HepG2 (cell line): ENCODE data around the gene ADAM8. TPM values are rescaled to one million over a fixed set of nuclear protein-coding genes. Genes with fewer than 3 reads are reported as not detected.
"Not testable (repeated sequence)": the region's sequence is repeated elsewhere in the genome, so short reads cannot be mapped to it uniquely, and the experiment has no call there.

Source experiments
- ATAC-seq: fragments of 200-7000 bp; cut with Tn5 transposase; 3 replicates; pipeline ENCODE4 v1.9.1; 2020; ENCODE audit warnings: mild to moderate bottlenecking, moderate library complexity
- BruUV-seq: library from RNA; stranded (reverse); fragments of 400-500 nt; replicated peaks from 2 replicates; lab custom pipeline; 2021; lab: Mats Ljungman, UMichigan
- CTCF ChIA-PET: fragments of 300-600 bp; formaldehyde crosslinking; extraction: SDS; loops from one replicate; lab custom pipeline; 2021; ENCODE audit warnings: low total read pairs, inconsistent platforms, low intra/inter-chr PET ratio; lab: Yijun Ruan, JAX
- POLR2A ChIA-PET: fragments of 350-600 bp; sonication (Branson Sonifier 250); formaldehyde crosslinking; loops from one replicate; lab custom pipeline; 2020; ENCODE audit warnings: antibody characterized with exemption, inconsistent platforms; lab: Yijun Ruan, JAX
- DNase-seq: peaks from one replicate; pipeline ENCODE4 v3.0.0-alpha.2; 2015; ENCODE audit warnings: low spot score
- FAIRE-seq: peaks from 3 replicates; lab custom pipeline; 2011; peaks lifted over from hg19 to GRCh38; lab: Jason Lieb, UNC
- H2AFZ ChIP-seq: one replicate; pipeline ENCODE4 v1.6.1; 2011; ENCODE audit warnings: low read length, inconsistent platforms
- H3K27ac ChIP-seq: fragments of 300-600 bp; 3 replicates; pipeline ENCODE4 v1.8.0; 2011; ENCODE audit warnings: mixed run types, mild to moderate bottlenecking, mixed read lengths, low read length, inconsistent platforms; ENCODE audit not compliant: insufficient read depth; ENCODE audit errors: extremely low read length
- H3K27me3 ChIP-seq, 2 experiments: fragments of 200-600 bp in 1 of 2; 2 replicates in 1 of 2; 3 replicates in 1 of 2; pipeline versions ENCODE4 v1.6.0 to v1.8.0; 2011; ENCODE audit warnings: low read length in 2 of 2, mild to moderate bottlenecking in 2 of 2, moderate library complexity in 2 of 2, inconsistent platforms in 1 of 2; ENCODE audit not compliant: insufficient read depth in 2 of 2, control insufficient read depth in 1 of 2
- H3K36me3 ChIP-seq, 2 experiments: fragments of 200-600 bp in 1 of 2; replicated peaks in 1 of 2; 2 replicates in 1 of 2; 3 replicates in 1 of 2; pipeline versions ENCODE4 v1.5.1 to v1.8.0; 2011; ENCODE audit warnings: low read length in 2 of 2, inconsistent platforms in 1 of 2; ENCODE audit not compliant: insufficient read depth in 2 of 2, control insufficient read depth in 1 of 2
- H3K4me1 ChIP-seq: 2 replicates; pipeline ENCODE4 v1.5.1; 2012; ENCODE audit warnings: low read length, inconsistent platforms; ENCODE audit not compliant: insufficient read depth
- H3K4me2 ChIP-seq: 2 replicates; pipeline ENCODE4 v1.6.0; 2011; ENCODE audit warnings: low read depth, low read length, inconsistent platforms
- H3K4me3 ChIP-seq, 3 experiments: fragments of 200-600 bp in 1 of 3; sonication (generic), shearing (Covaris generic) in 1 of 3; replicated peaks in 1 of 3; 2 replicates each; pipeline ENCODE4 v1.5.1; 2011 to 2016; ENCODE audit warnings: low read length in 3 of 3, inconsistent platforms in 2 of 3, low read depth in 2 of 3, mild to moderate bottlenecking in 2 of 3, control low read depth in 1 of 3, mixed read lengths in 1 of 3; ENCODE audit not compliant: insufficient read depth in 1 of 3
- H3K79me2 ChIP-seq: one replicate; pipeline ENCODE4 v1.6.1; 2011; ENCODE audit warnings: low read length, inconsistent platforms; ENCODE audit not compliant: insufficient read depth
- H3K9ac ChIP-seq: 2 replicates; pipeline ENCODE4 v1.6.0; 2011; ENCODE audit warnings: mild to moderate bottlenecking, low read depth, low read length, inconsistent platforms; ENCODE audit not compliant: insufficient read depth
- H3K9me3 ChIP-seq: 2 replicates; pipeline ENCODE4 v1.5.1; 2012; ENCODE audit warnings: mild to moderate bottlenecking, low read length
- H4K20me1 ChIP-seq: 2 replicates; pipeline ENCODE4 v1.6.0; 2011; ENCODE audit warnings: inconsistent platforms, mild to moderate bottlenecking, low read length, moderate library complexity; ENCODE audit not compliant: insufficient read depth
- KDM3A ChIP-seq: IDR thresholded peaks from 2 replicates; pipeline ENCODE4 v1.6.1; 2018; ENCODE audit warnings: low read depth, missing compliant biosample characterization
- MAFF ChIP-seq: IDR thresholded peaks from 2 replicates; pipeline ENCODE4 v1.6.1; 2011; ENCODE audit warnings: low read depth, low read length, improper control_type of control experiment
- MAFK ChIP-seq, 2 experiments: IDR thresholded peaks in 1 of 2; conservative IDR thresholded peaks in 1 of 2; 2 replicates each; pipeline ENCODE4 v1.6.1; 2011; ENCODE audit warnings: improper control_type of control experiment in 2 of 2, low read length in 2 of 2
- MED1 ChIP-seq: sonication (generic); formaldehyde crosslinking; IDR thresholded peaks from 2 replicates; pipeline ENCODE4 v1.4.0; 2020; ENCODE audit warnings: missing genetic modification reagents
- NFE2L1 ChIP-seq: sonication (generic); formaldehyde crosslinking; IDR thresholded peaks from 2 replicates; pipeline ENCODE4 v1.4.0; 2020; ENCODE audit warnings: missing genetic modification reagents, mild to moderate bottlenecking, borderline replicate concordance
- NFYB ChIP-seq: sonication (generic); formaldehyde crosslinking; IDR thresholded peaks from 2 replicates; pipeline ENCODE4 v1.4.0; 2020; ENCODE audit warnings: missing genetic modification reagents
- NFYC ChIP-seq: IDR thresholded peaks from 2 replicates; pipeline ENCODE4 v1.6.1; 2016; ENCODE audit warnings: missing genetic modification reagents, missing compliant biosample characterization
- NR3C1 ChIP-seq: sonication (generic); formaldehyde crosslinking; IDR thresholded peaks from 2 replicates; pipeline ENCODE4 v1.4.0; 2020; ENCODE audit warnings: missing genetic modification reagents
- SRY ChIP-seq: sonication (generic); formaldehyde crosslinking; IDR thresholded peaks from 2 replicates; pipeline ENCODE4 v1.8.0; 2022; ENCODE audit warnings: mild to moderate bottlenecking, missing genetic modification reagents
- TFE3 ChIP-seq: IDR thresholded peaks from 2 replicates; pipeline ENCODE4 v1.6.1; 2016
- ZNF343 ChIP-seq: sonication (generic); formaldehyde crosslinking; IDR thresholded peaks from 2 replicates; pipeline ENCODE4 v1.4.0; 2020; ENCODE audit warnings: mild to moderate bottlenecking, missing genetic modification reagents
- WGBS: methylation state at CpG from one replicate; pipeline ENCODE4 v1.1.6; 2017; ENCODE audit warnings: low lambda C conversion rate; 5-methylcytosine and 5-hydroxymethylcytosine counted together
- in situ Hi-C: cut with HindIII; loops from 2 replicates; pipeline ENCODE4 v1.10.0; 2017; ENCODE audit warnings: low pct_unique_long_range_greater_than_20kb; ENCODE audit not compliant: extremely low pct_ligation_motif_present
- intact Hi-C: fragments of 100-400 bp; cut with micrococcal nuclease; formaldehyde crosslinking; loops from one replicate; pipeline ENCODE4 v1.10.0; 2022; ENCODE audit not compliant: unreplicated experiment
- polyA plus RNA-seq, 8 experiments: library from polyadenylated mRNA; depleted of rRNA in 3 of 8; stranded (reverse) in 7 of 8; unstranded in 1 of 8; fragments of >200 nt; fragmentation: Illumina TruSeq in 4 of 8; extraction: Trizol in 4 of 8; gene quantifications; 2 replicates each; pipeline versions ENCODE4 v1.2.1 to v1.2.3, GENCODE V29; 2011 to 2016; ENCODE audit warnings: low read depth in 4 of 8, missing spikeins in 1 of 8, mixed read lengths in 1 of 8; ENCODE audit not compliant: insufficient read depth in 1 of 8
- total RNA-seq, 5 experiments: library from RNA; depleted of rRNA; stranded (reverse); fragments of >200 nt; fragmentation: Illumina TruSeq; extraction: Trizol; gene quantifications; 2 replicates each; pipeline ENCODE4 v1.2.3, GENCODE V29; 2016; ENCODE audit warnings: low read depth in 1 of 5
- TF ChIP-seq, protein P1 (sequence below): sonication (generic); formaldehyde crosslinking; IDR thresholded peaks from 2 replicates; pipeline ENCODE4; 2020; ENCODE audit warnings: missing genetic modification reagents, mild to moderate bottlenecking, borderline replicate concordance

ADAM8 gene
- total and polyA plus RNA-seq, 2 of the 13 experiments (the other 11 are each of a cell fraction or from before 2014, with no cell fraction given) = 0.24 to 0.93 TPM

DNA sequence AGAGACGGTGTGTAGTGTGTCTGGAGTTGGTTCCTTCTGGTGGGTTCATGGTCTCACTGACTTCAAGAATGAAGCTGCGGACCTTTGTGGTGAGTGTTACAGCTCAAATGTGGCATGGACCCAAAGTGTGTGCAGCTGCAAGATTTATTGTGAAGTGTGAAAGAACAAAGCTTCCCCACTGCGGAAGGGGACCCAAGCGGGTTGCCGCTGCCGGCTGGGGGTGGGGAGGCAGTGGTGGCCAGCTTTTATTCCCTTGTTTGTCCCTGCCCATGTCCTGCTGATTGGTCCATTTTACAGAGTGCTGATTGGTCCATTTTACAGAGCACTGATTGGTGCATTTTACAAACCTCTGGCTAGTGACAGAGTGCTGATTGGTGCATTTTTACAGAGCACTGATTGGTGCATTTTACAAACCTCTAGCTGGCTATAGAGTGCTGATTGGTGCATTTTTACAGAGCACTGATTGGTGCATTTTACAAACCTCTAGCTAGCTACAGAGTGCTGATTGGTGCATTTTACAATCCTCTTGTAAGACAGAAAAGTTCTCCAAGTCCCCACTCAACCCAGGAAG, 44.3 kb upstream of the ADAM8 start:
- H3K79me2 ChIP-seq, H4K20me1 ChIP-seq, H3K4me3 ChIP-seq, in situ Hi-C loops, BruUV-seq, H3K9ac ChIP-seq, CTCF ChIA-PET, H3K27ac ChIP-seq, H2AFZ ChIP-seq, H3K36me3 ChIP-seq, ATAC-seq, DNase-seq, H3K9me3 ChIP-seq, H3K4me2 ChIP-seq, POLR2A ChIA-PET, FAIRE-seq: not testable (repeated sequence)
- 65% methylated on average over 6 of the region's 6 CpGs for WGBS
- peak; percentile 23 to 51; a peak in 3 of 4 replicates for TF ChIP-seq MAFK (conservative IDR thresholded peaks at IDR 0.05 in 1 of 2, IDR thresholded peaks at IDR 0.05 in 1 of 2; ENCODE audit: low read length in 2 of 2)
- peak; percentile 57 for TF ChIP-seq NFYC (CRISPR knock-in tag)
- peak; percentile 38; the same call in 1 of the 2 replicates for TF ChIP-seq MAFF
- peak; percentile 55 for TF ChIP-seq NFYB (CRISPR knock-in tag)
- intact Hi-C loops = loop anchor here (10.0 kb wide), 1 partner anchor 54 kb away; the partner anchor contains the start of genes ECHS1 and PAOX
- H3K27me3 ChIP-seq = peaks cover 1 to 20% of the 10 kb centered on the region in 2 experiments; a peak in 4 of 5 replicates
- H3K4me1 ChIP-seq = peaks cover 11% of the 10 kb centered on the region

- Histone ChIP-seq H3K27me3 (peaks cover 0 to 9% of the 10 kb centered on the region in 2 experiments; a peak in 2 of 5 replicates), H3K9me3 (no peaks in the 10 kb centered on the region), H3K4me1 (peaks cover 15% of the 10 kb centered on the region), H3K36me3 (no peaks in the 10 kb centered on the region), H3K4me2 (peak overlapping the region; percentile 74), H3K79me2 (no peaks in the 10 kb centered on the region), H4K20me1 (no peaks in the 10 kb centered on the region), H3K27ac (no peak overlapping the region), H3K4me3 (peak overlapping the region; percentile 38 to 71 (median 61); a peak in 5 of 6 replicates), H2AFZ (no peak overlapping the region), H3K9ac (peak overlapping the region; percentile 54)
- DNase-seq (peak; percentile 56), ATAC-seq (peak; percentile 97), FAIRE-seq (no peak)
- 12% methylated on average over 17 of the region's 51 CpGs for WGBS
- intact Hi-C loops (no loop called here), in situ Hi-C loops (no loop called here)
- ChIA-PET POLR2A (no interaction called here), CTCF (interaction anchor here (0.6 to 1.3 kb wide), 3 partner anchors 11 to 14 kb away, joined by 3 to 5 read pairs (median 3); no protein-coding TSS in a partner anchor)
- no TSS peak for BruUV-seq
- TF ChIP-seq NR3C1 (CRISPR knock-in tag) (no peak), ZNF343 (CRISPR knock-in tag) (no peak), KDM3A (CRISPR knock-in tag) (0 out of 2 replicates have a peak, but pooled peaks have one; percentile 51), NFE2L1 (CRISPR knock-in tag) (0 out of 2 replicates have a peak, but pooled peaks have one; percentile 32), SRY (peak; percentile 73; the same call in 1 of the 2 replicates), TFE3 (CRISPR knock-in tag) (no peak), MED1 (CRISPR knock-in tag) (peak; percentile 40; the same call in 1 of the 2 replicates)
- TF ChIP-seq, protein P1, sequence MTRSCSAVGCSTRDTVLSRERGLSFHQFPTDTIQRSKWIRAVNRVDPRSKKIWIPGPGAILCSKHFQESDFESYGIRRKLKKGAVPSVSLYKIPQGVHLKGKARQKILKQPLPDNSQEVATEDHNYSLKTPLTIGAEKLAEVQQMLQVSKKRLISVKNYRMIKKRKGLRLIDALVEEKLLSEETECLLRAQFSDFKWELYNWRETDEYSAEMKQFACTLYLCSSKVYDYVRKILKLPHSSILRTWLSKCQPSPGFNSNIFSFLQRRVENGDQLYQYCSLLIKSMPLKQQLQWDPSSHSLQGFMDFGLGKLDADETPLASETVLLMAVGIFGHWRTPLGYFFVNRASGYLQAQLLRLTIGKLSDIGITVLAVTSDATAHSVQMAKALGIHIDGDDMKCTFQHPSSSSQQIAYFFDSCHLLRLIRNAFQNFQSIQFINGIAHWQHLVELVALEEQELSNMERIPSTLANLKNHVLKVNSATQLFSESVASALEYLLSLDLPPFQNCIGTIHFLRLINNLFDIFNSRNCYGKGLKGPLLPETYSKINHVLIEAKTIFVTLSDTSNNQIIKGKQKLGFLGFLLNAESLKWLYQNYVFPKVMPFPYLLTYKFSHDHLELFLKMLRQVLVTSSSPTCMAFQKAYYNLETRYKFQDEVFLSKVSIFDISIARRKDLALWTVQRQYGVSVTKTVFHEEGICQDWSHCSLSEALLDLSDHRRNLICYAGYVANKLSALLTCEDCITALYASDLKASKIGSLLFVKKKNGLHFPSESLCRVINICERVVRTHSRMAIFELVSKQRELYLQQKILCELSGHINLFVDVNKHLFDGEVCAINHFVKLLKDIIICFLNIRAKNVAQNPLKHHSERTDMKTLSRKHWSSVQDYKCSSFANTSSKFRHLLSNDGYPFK (CRISPR knock-in tag) = 0 out of 2 replicates have a peak, but pooled peaks have one; percentile 34
Measured at GRCh38 chr10:133318494-133319127, 41.9 kb upstream of the ADAM8 start.
